GM12878 (cell line): ENCODE results near the gene TP53I11.

Source experiments
- BRCA1 ChIP-seq: IDR thresholded peaks from 2 replicates; pipeline ENCODE4 v1.6.1; 2011; ENCODE audit warnings: low read depth, low read length, improper control_type of control experiment
- CTCF ChIP-seq, 3 experiments: IDR thresholded peaks in 2 of 3; conservative IDR thresholded peaks in 1 of 3; 2 replicates each; pipeline ENCODE4 v1.5.1; 2011; ENCODE audit warnings: low read depth in 3 of 3, low read length in 3 of 3, mild to moderate bottlenecking in 3 of 3, control low read depth in 2 of 3, moderate library complexity in 2 of 3, inconsistent platforms in 1 of 3, mixed read lengths in 1 of 3; ENCODE audit not compliant: control insufficient read depth in 2 of 3, insufficient read depth in 1 of 3; ENCODE audit errors: extremely low read depth in 1 of 3
- EP300 ChIP-seq, 2 experiments: fragments of 150-350 bp in 1 of 2; IDR thresholded peaks; 2 replicates each; pipeline ENCODE4 v1.6.1; 2011 to 2012; ENCODE audit warnings: low read depth in 2 of 2, low read length in 2 of 2, borderline replicate concordance in 1 of 2, improper control_type of control experiment in 1 of 2, inconsistent platforms in 1 of 2; ENCODE audit not compliant: control insufficient read depth in 1 of 2
- NR2C2 ChIP-seq: IDR thresholded peaks from 2 replicates; pipeline ENCODE4 v1.6.1; 2011; ENCODE audit warnings: borderline replicate concordance, low read depth; ENCODE audit not compliant: control insufficient read depth, insufficient read length
- RBBP5 ChIP-seq: fragments of 200-600 bp; sonication (generic); conservative IDR thresholded peaks from 2 replicates; pipeline ENCODE4 v1.6.1; 2016
- TAF1 ChIP-seq: IDR thresholded peaks from 2 replicates; pipeline ENCODE4 v1.6.1; 2011; ENCODE audit warnings: mild to moderate bottlenecking, low read depth, low read length, borderline replicate concordance
- YBX1 ChIP-seq: fragments of 450-650 bp; IDR thresholded peaks from 2 replicates; pipeline ENCODE4 v1.6.1; 2016; ENCODE audit warnings: antibody characterized with exemption
- TF ChIP-seq, protein P1 (sequence below): fragments of 450-650 bp; formaldehyde crosslinking; IDR thresholded peaks from 2 replicates; pipeline ENCODE4 v1.5.0; 2022; ENCODE audit warnings: mild to moderate bottlenecking, missing genetic modification characterization

DNA sequence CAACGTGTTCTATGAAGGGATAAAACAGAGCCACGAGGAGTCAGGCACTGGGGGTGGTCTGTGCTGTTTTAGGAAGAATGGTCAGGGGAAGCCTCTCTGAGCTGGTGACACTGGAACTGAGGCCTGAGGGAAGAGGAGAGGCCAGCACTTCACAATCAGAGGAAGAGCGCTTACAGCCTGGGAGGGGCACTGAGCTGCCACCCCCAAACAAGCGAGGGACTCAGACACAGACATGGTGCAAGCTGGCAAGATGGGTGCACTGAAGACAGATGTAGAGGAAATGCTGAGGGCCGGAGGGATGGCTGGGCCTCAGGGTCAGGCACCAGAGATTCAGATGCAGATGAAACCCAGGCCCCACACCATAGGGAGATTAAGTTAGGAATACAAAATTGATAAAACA lies 40.0 kb upstream of the TP53I11 start:
- TF ChIP-seq, protein P1, sequence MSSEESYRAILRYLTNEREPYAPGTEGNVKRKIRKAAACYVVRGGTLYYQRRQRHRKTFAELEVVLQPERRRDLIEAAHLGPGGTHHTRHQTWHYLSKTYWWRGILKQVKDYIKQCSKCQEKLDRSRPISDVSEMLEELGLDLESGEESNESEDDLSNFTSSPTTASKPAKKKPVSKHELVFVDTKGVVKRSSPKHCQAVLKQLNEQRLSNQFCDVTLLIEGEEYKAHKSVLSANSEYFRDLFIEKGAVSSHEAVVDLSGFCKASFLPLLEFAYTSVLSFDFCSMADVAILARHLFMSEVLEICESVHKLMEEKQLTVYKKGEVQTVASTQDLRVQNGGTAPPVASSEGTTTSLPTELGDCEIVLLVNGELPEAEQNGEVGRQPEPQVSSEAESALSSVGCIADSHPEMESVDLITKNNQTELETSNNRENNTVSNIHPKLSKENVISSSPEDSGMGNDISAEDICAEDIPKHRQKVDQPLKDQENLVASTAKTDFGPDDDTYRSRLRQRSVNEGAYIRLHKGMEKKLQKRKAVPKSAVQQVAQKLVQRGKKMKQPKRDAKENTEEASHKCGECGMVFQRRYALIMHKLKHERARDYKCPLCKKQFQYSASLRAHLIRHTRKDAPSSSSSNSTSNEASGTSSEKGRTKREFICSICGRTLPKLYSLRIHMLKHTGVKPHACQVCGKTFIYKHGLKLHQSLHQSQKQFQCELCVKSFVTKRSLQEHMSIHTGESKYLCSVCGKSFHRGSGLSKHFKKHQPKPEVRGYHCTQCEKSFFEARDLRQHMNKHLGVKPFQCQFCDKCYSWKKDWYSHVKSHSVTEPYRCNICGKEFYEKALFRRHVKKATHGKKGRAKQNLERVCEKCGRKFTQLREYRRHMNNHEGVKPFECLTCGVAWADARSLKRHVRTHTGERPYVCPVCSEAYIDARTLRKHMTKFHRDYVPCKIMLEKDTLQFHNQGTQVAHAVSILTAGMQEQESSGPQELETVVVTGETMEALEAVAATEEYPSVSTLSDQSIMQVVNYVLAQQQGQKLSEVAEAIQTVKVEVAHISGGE (CRISPR knock-in tag): no peak
- TF ChIP-seq RBBP5 (no peak), BRCA1 (no peak), TAF1 (no peak), EP300 (IDR thresholded peaks at IDR 0.05; ENCODE audit: borderline replicate concordance in 1 of 2, control insufficient read depth in 1 of 2, low read depth in 2 of 2, low read length in 2 of 2) (no peak), NR2C2 (no peak), CTCF (IDR thresholded peaks at IDR 0.05 in 2 of 3, conservative IDR thresholded peaks at IDR 0.05 in 1 of 3; ENCODE audit: control insufficient read depth in 2 of 3, extremely low read depth in 1 of 3, insufficient read depth in 1 of 3, low read depth in 3 of 3, low read length in 3 of 3) (no peak), YBX1 (no peak)
